Left cardiac atrium (tissue), 4 donors: Measurements from ENCODE around the gene SLC47A1. TPM values are rescaled to one million over a fixed set of nuclear protein-coding genes. Genes with fewer than 3 reads are reported as not detected.
"Not testable (repeated sequence)": the region's sequence is repeated elsewhere in the genome, so short reads cannot be mapped to it uniquely, and the experiment has no call there.

ENCODE experiments used
- ATAC-seq, 2 donors: fragments of 200-7000 bp; cut with Tn5 transposase; one replicate each; pipeline ENCODE4 v1.9.1; 2020; ENCODE audit warnings: mild to moderate bottlenecking in 2 of 2, moderate library complexity in 2 of 2
- DNase-seq: peaks from one replicate; pipeline ENCODE4 v3.0.0-alpha.2; 2020
- intact Hi-C, 2 donors: fragments of 100-400 bp; cut with DNase I; formaldehyde crosslinking; loops; one replicate each; pipeline versions ENCODE4 v1.14.1 to v1.15.1; 2022 to 2023
- long read RNA-seq: library from polyadenylated mRNA; unstranded; transcript quantifications from one replicate; pipeline ENCODE4 v2.0.0, GENCODE V29; 2021
- total RNA-seq, 2 donors: library from RNA; stranded (reverse); fragmentation: NEBNext Ultra II Directional; extraction: Animal tissue kit (Norgen Biotek cat#: 25700); gene quantifications; one replicate each; pipeline ENCODE4 v1.2.1, GENCODE V29; 2021
- donor health status: DM: no; HTN: yes; CAD: no.
- donor health status: DM: no; HTN: yes; CAD: no; lungs with severe emphysema.
- donor health status: DM: yes; HTN: yes; CAD: no.
- donor health status: Dilated cardiomyopathy.

Gene SLC47A1
- total RNA-seq: 1 to 10 TPM; 1.4 to 1.7 TPM
- long read RNA-seq, partial matches to known transcripts: 0 of 2 reads
- long read RNA-seq, other reads (novel, unspliced or antisense): 0 of 2 reads

GRCh38 chr17:19533718-19534561, at the start of gene SLC47A1:
SLC47A1 (plus strand) TSS chr17:19533854; CDS start chr17:19533940, 86 bp downstream.
- ATAC-seq (peak; percentile 94 to 97), DNase-seq (peak; percentile 29)
- intact Hi-C loops: no loop called here

DNA sequence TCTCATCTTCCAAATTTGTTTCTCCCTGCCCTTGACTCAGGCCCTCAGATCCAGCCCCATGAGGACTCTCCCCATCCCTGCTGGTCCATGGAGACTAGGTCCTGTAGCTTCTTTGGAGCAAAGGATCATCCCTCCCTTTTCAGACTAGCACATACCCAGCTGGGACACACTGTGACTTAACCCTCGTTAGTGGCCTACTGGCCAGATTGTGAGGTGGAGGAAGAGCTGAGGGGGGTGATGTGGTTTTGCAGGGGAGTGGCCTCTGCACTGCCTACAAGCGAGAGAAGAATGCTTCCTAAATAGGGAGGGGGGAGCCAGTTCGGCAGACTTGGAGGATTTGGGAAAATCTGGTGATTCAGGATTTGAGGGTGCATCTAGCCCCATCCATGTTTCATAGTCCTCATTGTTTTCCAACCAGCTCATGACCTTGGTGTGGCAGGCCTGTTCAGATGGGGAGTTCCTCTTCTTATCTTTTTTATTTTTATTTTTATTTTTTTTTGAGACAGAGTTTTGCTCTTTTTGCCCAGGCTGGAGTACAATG, 47.8 kb upstream of the SLC47A1 start:
- intact Hi-C loops: no loop called here
- ATAC-seq: no peak
- DNase-seq: no peak

DNA sequence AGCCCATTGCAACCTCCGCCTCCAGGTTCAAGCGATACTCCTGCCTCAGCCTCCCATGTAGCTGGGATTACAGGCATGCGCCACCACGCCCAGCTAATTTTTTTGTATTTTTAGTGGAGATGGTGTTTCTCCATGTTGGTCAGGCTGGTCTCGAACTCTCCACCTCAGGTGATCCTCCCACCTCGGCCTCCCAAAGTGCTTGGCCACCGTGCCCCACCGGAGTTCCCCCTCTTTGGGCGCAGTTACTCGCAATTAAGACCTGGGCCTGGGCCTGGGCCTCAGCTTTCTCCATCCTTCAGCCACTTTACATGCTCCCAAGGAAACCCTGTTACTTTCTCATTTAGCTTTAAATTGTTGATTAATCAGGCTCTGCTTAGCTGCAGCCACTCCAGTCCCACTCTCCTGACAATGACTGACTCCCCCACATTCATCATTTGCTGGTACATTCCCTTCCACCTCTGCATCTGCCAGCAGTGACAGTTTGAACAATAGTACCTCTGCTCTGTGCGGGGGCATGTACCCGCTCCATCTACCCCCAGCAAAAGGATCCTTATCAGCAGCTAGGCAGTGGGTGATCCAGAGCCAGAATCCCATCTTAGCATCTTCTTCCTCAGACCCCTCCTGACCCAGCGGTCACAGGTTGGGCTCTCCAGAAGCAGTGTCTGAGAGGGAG, 47.2 kb upstream of the SLC47A1 start:
- DNase-seq (no peak), ATAC-seq (no peak)
- intact Hi-C loops: no loop called here

DNA sequence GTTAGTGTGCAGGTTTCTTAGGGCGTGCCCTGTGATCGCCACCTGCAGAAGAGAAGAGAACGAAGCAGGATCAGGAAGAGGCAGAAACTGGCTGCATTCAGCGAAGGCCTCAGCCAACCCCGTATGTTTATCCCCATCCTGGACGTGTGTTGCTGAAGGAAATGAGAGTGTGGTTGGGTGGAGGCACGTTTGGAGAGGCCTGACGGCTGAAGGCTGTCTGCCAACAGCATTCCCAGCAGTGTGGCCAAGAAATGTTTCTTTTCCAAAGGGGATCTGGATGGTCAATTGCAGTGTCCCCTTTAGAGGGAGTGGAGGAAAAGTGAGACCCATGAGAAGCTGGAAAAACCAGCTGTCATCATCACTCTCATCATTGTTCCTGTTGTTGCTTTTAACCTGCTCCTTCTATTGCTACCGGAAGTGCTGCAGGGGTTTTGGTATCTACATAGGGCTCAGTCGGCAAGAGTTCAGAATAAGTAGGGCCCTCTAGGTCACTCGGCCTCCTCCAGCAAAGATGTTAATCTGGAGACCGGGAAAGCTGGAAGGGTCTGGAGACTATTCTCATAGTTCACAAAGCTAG, 46.5 kb upstream of the SLC47A1 start:
- ATAC-seq: peak; percentile 54 to 59
- intact Hi-C loops: no loop called here
- DNase-seq: peak; percentile 40

GRCh38 chr17:19492141-19492540, 41.5 kb upstream of the SLC47A1 start:
- no peak for DNase-seq
- ATAC-seq: no peak
- intact Hi-C loops: no loop called here

GRCh38 chr17:19494961-19495806, 38.5 kb upstream of the SLC47A1 start:
- ATAC-seq: no peak

GRCh38 chr17:19495828-19496528, 37.7 kb upstream of the SLC47A1 start:
- intact Hi-C loops: no loop called here
- DNase-seq: no peak
- no peak for ATAC-seq

More at GRCh38 chr17:19494961-19495806, 38.5 kb upstream of the SLC47A1 start:
- intact Hi-C loops: no loop called here
- no peak for DNase-seq

DNA sequence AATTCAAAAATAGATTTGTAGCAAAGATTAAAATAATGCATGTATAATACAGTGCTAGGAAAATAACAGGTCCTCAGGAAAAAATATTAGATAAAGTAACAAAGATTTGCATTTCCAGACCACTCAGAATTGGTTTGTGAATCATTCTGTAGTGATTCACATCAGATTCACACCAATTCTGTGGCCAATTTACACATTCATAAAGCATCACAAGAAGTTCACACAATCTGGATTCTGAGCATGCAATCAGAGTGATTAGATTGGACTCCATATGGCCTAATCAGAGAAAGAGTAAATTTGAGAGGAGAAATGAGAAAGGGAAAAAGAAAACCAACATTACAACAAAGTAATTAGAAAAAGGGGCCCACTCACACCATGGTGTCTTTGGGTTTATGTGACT, 36.0 kb upstream of the SLC47A1 start:
- no peak for DNase-seq
- intact Hi-C loops: no loop called here
- ATAC-seq: no peak

DNA sequence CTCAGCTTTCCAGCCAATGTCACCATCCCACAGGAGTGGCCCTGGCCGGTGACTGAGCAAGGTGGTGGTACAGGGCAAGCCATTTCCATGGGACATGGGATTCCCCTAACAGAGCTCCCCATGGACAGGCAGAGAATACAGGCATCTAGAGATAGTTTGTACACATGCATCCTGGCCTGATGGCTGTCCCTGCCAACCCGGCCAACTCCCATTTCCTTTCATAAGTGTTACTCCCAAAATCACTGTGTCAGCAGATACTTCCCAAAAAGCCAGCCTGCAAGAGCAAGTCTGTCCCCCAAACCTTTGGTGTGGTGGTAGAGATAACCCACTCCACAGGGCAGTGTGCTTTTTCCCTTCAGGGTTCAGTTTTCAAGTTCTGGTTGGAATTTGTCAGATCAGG, 32.4 kb upstream of the SLC47A1 start:
- ATAC-seq (no peak), DNase-seq (no peak)
- intact Hi-C loops: no loop called here

DNA sequence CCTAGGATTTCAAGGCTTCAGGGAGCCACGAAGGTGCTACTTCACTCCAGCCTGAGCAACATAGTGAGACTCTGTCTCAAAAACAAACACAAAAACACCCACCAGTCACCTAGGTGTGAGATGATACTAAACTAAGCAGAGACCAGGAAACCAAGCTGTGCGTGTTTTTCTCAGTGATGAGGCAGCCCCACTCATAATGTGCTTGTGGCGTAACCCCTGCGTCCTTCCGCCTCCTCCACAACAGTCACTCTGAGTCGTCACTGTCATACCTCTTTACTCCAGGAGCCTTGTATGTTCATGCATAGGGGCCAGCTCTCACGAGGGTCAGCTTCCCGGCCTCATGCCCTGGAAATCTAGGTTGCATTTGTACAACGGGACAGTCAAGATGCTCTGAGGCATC, 31.1 kb upstream of the SLC47A1 start:
- intact Hi-C loops: no loop called here
- DNase-seq (no peak), ATAC-seq (no peak)

DNA sequence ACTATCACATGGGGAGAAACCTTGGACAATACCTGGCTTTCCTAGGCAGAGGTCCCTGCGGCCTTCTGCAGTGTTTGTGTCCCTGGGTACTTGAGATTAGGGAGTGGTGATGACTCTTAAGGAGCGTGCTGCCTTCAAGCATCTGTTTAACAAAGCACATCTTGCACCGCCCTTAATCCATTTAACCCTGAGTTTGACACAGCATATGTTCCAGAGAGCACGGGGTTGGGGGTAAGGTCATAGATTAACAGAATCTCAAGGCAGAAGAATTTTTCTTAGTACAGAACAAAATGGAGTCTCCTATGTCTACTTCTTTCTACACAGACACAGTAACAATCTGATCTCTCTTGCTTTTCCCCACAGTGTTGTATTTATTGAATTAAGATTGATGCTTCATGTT, 28.1 kb upstream of the SLC47A1 start:
- ATAC-seq, intact Hi-C loops, DNase-seq: not testable (repeated sequence)

DNA sequence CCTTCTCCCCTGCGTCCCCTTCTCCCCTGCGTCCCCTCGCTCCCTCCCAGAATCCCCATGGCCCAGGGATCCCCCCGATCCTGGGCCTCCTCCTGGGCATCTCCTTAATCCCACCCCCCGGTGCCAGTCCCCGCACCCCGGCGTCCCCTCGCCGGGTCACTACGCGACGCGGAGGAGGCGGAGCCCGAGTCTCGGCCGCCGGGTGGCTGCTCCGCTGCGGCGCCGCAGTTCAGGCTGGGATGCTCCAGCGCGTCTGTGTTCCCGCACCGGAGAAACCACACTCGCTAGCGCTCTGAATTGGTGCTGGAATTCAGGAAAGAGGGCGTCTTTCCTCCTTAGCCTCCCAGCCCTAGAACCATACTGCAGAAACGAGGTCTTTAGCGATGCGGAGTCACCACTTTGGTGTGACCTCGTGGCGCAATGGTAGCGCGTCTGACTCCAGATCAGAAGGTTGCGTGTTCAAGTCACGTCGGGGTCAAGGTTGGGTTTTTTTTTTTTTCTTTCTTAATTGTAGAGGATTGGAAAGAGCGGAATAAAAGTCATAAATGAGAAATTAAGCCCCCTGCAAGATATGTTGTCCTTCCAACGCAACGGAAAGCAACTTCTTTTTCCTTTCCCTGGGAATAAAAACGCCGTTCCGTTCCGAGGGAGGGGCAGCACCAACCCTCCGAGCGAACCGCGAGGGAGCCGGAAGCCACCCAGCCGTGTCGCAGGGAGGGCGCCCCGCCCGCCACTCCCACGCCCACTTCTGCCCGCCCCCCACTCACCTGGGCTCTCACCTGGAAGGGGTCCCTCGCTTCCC, 25.7 kb upstream of the SLC47A1 start:
- peak; percentile 92 to 94 for ATAC-seq
- peak; percentile 86 for DNase-seq
- intact Hi-C loops: no loop called here

DNA sequence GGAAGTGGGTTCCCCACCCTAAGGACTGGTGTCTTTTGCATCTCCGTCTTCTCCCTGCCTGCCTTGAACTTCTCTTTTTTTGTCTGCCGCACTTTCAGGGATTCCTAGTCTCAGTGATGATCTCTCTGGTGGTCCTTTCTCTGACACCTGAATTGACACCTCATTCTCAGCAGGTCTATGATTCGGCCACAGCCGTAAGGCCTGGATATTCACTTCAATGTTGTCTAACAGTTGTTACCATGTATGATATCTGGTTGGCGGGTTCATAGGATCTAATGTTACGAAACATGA, 25.1 kb upstream of the SLC47A1 start:
- ATAC-seq (no peak), DNase-seq (no peak)
- intact Hi-C loops: no loop called here

DNA sequence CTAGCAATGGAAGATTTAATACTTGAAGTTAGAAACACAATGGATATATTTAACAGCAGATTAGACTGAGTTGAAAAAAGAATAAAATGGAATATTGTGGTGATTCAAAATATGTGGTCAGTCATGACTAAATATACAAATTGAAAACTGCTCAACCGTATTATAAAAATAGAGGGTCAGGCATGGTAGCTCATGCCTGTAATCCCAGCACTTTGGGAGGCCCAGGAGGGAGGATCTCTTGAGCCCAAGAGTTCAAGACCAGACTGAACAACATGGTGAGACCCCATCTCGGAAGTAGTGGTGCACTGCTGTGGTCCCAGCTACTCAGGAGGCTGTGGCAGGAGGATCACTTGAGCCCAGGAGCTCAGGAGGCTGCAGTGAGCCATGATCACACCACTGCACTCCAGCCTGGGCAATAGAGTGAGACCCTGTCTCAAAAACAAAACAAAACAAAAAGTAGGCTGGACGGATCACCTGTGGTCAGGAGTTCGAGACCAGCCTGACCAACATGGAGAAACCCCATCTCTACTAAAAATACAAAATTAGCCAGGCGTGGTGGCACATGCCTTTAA, 24.3 kb upstream of the SLC47A1 start:
- DNase-seq, ATAC-seq, intact Hi-C loops: not testable (repeated sequence)

DNA sequence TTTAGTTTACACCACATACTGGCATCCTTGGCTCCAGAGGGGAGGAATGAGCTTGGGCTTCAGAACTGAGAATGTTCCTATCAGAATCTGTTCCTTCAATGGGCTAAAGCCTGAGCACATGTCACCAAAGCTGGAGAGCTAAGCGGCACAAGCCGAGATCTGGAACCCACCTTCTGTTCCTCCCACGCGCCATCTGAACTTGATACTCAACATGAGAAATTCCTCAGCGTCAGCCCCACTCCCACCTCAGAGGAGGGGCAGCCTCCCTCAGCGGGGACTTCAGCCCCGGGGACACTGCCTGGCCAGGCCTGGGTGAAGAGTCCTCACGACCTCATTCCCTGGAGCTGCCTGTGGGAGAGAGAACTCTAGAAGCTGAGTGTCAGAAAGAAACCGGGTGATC, 22.8 kb upstream of the SLC47A1 start:
- no peak for ATAC-seq
- intact Hi-C loops: loop anchor here in 1 of 2 donors (5.0 kb wide), 1 partner anchor 136 kb away; the partner anchor contains the start of gene ALDH3A2
- no peak for DNase-seq

DNA sequence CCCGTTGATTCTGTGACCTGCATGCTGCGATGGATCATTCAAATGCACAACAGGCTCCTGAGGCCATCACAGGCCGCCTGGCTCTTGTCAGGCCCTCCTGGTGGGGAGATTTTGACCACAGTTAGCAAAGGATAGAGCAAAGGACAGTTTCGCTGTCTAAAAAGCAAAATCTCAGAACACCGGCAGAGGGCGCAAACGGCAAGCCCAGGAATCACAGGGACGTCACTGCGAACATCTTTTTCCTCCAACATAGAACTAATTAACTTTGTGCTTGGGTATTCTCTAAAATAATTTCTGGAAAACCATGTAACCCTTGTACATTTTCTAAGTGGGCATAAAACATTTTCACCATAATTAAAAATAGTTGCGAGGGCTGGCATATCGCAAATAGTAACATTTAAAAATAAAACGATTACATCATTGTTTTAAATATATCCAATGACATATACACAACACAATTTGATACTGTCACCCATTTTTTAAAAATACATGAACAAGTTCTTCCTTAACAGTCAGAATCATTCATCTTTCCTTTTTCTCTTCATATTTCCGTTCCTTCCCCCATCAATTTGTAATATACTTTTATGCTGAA, 19.7 kb upstream of the SLC47A1 start:
- peak; percentile 72 for DNase-seq
- peak; percentile 82 to 86 for ATAC-seq
- intact Hi-C loops: loop anchor here in 1 of 2 donors (1.0 to 5.0 kb wide), 2 partner anchors 133 to 252 kb away; partner anchors contain the start of gene ALDH3A2

GRCh38 chr17:19517699-19518098, 16.0 kb upstream of the SLC47A1 start:
- ATAC-seq (no peak), DNase-seq (no peak)
- intact Hi-C loops: loop anchor here in 1 of 2 donors (5.0 kb wide), 1 partner anchor 245 kb away; no protein-coding TSS in a partner anchor
